Measurements from ENCODE around the gene DNAJC16.

- TF ChIP-seq, protein P1, sequence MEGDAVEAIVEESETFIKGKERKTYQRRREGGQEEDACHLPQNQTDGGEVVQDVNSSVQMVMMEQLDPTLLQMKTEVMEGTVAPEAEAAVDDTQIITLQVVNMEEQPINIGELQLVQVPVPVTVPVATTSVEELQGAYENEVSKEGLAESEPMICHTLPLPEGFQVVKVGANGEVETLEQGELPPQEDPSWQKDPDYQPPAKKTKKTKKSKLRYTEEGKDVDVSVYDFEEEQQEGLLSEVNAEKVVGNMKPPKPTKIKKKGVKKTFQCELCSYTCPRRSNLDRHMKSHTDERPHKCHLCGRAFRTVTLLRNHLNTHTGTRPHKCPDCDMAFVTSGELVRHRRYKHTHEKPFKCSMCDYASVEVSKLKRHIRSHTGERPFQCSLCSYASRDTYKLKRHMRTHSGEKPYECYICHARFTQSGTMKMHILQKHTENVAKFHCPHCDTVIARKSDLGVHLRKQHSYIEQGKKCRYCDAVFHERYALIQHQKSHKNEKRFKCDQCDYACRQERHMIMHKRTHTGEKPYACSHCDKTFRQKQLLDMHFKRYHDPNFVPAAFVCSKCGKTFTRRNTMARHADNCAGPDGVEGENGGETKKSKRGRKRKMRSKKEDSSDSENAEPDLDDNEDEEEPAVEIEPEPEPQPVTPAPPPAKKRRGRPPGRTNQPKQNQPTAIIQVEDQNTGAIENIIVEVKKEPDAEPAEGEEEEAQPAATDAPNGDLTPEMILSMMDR (IDR thresholded peaks at IDR 0.05), result no peak
- no peak for TF ChIP-seq POLR2A (IDR thresholded peaks at IDR 0.05)
- no peak for TF ChIP-seq EP300 (IDR thresholded peaks at IDR 0.05)
- no peak for TF ChIP-seq POLR2AphosphoS5 (IDR thresholded peaks at IDR 0.05)
These were observed 44.2 kb downstream of the DNAJC16 start for GRCh38 chr1:15570861-15571260.
